Measurements from ENCODE around the gene NEK8.

GRCh38 chr17:28705074-28705659 is 23.4 kb upstream of the NEK8 start:
- TF ChIP-seq CTCF (IDR thresholded peaks at IDR 0.05), result no peak
- TF ChIP-seq EP300 (IDR thresholded peaks at IDR 0.05), result no peak
- no peak for TF ChIP-seq POLR2AphosphoS5 (IDR thresholded peaks at IDR 0.05)
- TF ChIP-seq POLR2A (IDR thresholded peaks at IDR 0.05), result no peak
